PC-9 (cell line): Measurements from ENCODE around the gene CACNA2D4.

Source experiments
- CTCF ChIP-seq: fragments of 200-600 bp; sonication (generic); conservative IDR thresholded peaks from 2 replicates; pipeline ENCODE4 v1.6.1; 2017; ENCODE audit warnings: mixed run types, antibody characterized with exemption, mild to moderate bottlenecking, moderate library complexity
- EZH2 ChIP-seq: fragments of 200-600 bp; sonication (generic); IDR thresholded peaks from 2 replicates; pipeline ENCODE4 v1.8.0; 2017; ENCODE audit warnings: antibody characterized with exemption, low read depth

- TF ChIP-seq CTCF (no peak), EZH2 (no peak)
Observed at GRCh38 chr12:1805441-1806081, 112.9 kb downstream of the CACNA2D4 start.
